MCF 10A (cell line): Measurements from ENCODE around the gene RBBP6. TPM values are rescaled to one million over a fixed set of nuclear protein-coding genes. Genes with fewer than 3 reads are reported as not detected.

Source experiments
- BruUV-seq: library from RNA; stranded (reverse); fragments of 400-500 nt; replicated peaks from 2 replicates; lab custom pipeline; 2021; lab: Mats Ljungman, UMichigan
- CTCF ChIA-PET: fragments of 300-600 bp; sonication (Branson Sonifier 250); formaldehyde crosslinking; extraction: SDS; loops from one replicate; lab custom pipeline; 2021; ENCODE audit warnings: antibody characterized with exemption, inconsistent platforms; lab: Yijun Ruan, JAX
- POLR2A ChIA-PET: fragments of 300-600, 350-650 bp; sonication (Branson Sonifier 250); formaldehyde crosslinking; extraction: SDS; loops from one replicate; lab custom pipeline; 2020; ENCODE audit warnings: antibody characterized with exemption, inconsistent platforms; lab: Yijun Ruan, JAX
- DNase-seq: peaks from one replicate; pipeline ENCODE4 v3.0.0-alpha.2; 2018; ENCODE audit not compliant: unreplicated experiment
- H3K27ac Mint-ChIP-seq: one replicate; pipeline ENCODE4 v1.8.0; 2022; ENCODE audit warnings: mild to moderate bottlenecking, low read depth, mixed read lengths; ENCODE audit not compliant: unreplicated experiment
- H3K27me3 Mint-ChIP-seq: one replicate; pipeline ENCODE4 v1.8.0; 2022; ENCODE audit warnings: mixed read lengths; ENCODE audit not compliant: insufficient read depth, unreplicated experiment
- H3K36me3 Mint-ChIP-seq: one replicate; pipeline ENCODE4 v1.8.0; 2022; ENCODE audit warnings: mild to moderate bottlenecking, moderate library complexity, mixed read lengths; ENCODE audit not compliant: insufficient read depth, unreplicated experiment
- H3K4me1 Mint-ChIP-seq: one replicate; pipeline ENCODE4 v1.8.0; 2022; ENCODE audit warnings: mixed read lengths; ENCODE audit not compliant: insufficient read depth, unreplicated experiment
- H3K4me3 Mint-ChIP-seq: one replicate; pipeline ENCODE4 v1.8.0; 2022; ENCODE audit warnings: mild to moderate bottlenecking, moderate library complexity, mixed read lengths; ENCODE audit not compliant: unreplicated experiment
- H3K9me3 Mint-ChIP-seq: one replicate; pipeline ENCODE4 v1.8.0; 2022; ENCODE audit warnings: mixed read lengths; ENCODE audit not compliant: unreplicated experiment
- CTCF ChIP-seq: fragments of 200-600 bp; IDR thresholded peaks from one replicate; pipeline ENCODE4 v1.8.0; 2022; ENCODE audit warnings: antibody characterized with exemption, mild to moderate bottlenecking; ENCODE audit not compliant: unreplicated experiment
- intact Hi-C: fragments of 100-400 bp; cut with micrococcal nuclease; formaldehyde crosslinking; loops from 2 replicates; pipeline ENCODE4 v1.14.1; 2022
- total RNA-seq: library from RNA; stranded (reverse); gene quantifications from 2 replicates; pipeline ENCODE4 v1.2.3, GENCODE V29; 2022

Gene RBBP6
- total RNA-seq, 1 experiment from 2014 or later, result 50.1 TPM

- ChIA-PET CTCF (interaction anchor here (0.7 to 5.8 kb wide), 5 partner anchors 9 to 228 kb away, joined by 3 to 65 read pairs (median 3); no protein-coding TSS in a partner anchor), POLR2A (interaction anchor here (1.4 kb wide), 1 partner anchor 224 kb away, joined by 6 read pairs; no protein-coding TSS in a partner anchor)
- TF ChIP-seq CTCF, result no peak
- Mint-ChIP-seq H3K36me3 (peaks cover 17% of the 10 kb centered on the region), H3K4me3 (no peak overlapping the region), H3K27me3 (no peaks in the 10 kb centered on the region), H3K27ac (no peak overlapping the region), H3K9me3 (peaks cover 4% of the 10 kb centered on the region), H3K4me1 (peaks cover 6% of the 10 kb centered on the region)
- no TSS peak for BruUV-seq
- no peak for DNase-seq
- intact Hi-C loops, result no loop called here
Measured at GRCh38 chr16:24577167-24577566, 37.8 kb downstream of the RBBP6 start.

- BruUV-seq, result no TSS peak
- peaks cover 10% of the 10 kb centered on the region for H3K4me1 Mint-ChIP-seq
- H3K4me3 Mint-ChIP-seq, result no peak overlapping the region
- TF ChIP-seq CTCF, result peak; percentile 59
- peak; percentile 35 for DNase-seq
- peak overlapping the region; percentile 27 for H3K27ac Mint-ChIP-seq
- H3K36me3 Mint-ChIP-seq, result peaks cover 7% of the 10 kb centered on the region
- CTCF ChIA-PET, result interaction anchor here (0.6 to 5.8 kb wide), 29 partner anchors 8 to 1425 kb away, joined by 3 to 65 read pairs (median 3); no protein-coding TSS in a partner anchor
- intact Hi-C loops, result loop anchor here (1.0 to 10.0 kb wide), 3 partner anchors 109 to 220 kb away; no protein-coding TSS in a partner anchor
- H3K9me3 Mint-ChIP-seq, result no peaks in the 10 kb centered on the region
- no peaks in the 10 kb centered on the region for H3K27me3 Mint-ChIP-seq
- POLR2A ChIA-PET, result interaction anchor here (0.9 to 1.9 kb wide), 5 partner anchors 14 to 210 kb away, joined by 3 to 7 read pairs (median 3); no protein-coding TSS in a partner anchor
Measured at GRCh38 chr16:24580665-24581064, 41.3 kb downstream of the RBBP6 start.

- POLR2A ChIA-PET, result no interaction called here
- CTCF ChIA-PET, result interaction anchor here (1.5 kb wide), 1 partner anchor 217 kb away, joined by 4 read pairs; no protein-coding TSS in a partner anchor
- TF ChIP-seq CTCF, result no peak
- intact Hi-C loops, result loop anchor here (10.0 kb wide), 1 partner anchor 191 kb away; no protein-coding TSS in a partner anchor
- H3K27me3 Mint-ChIP-seq, result no peaks in the 10 kb centered on the region
- H3K9me3 Mint-ChIP-seq, result no peaks in the 10 kb centered on the region
- peaks cover 7% of the 10 kb centered on the region for H3K36me3 Mint-ChIP-seq
- no TSS peak for BruUV-seq
- H3K4me3 Mint-ChIP-seq, result no peak overlapping the region
- no peak overlapping the region for H3K27ac Mint-ChIP-seq
- peaks cover 18% of the 10 kb centered on the region for H3K4me1 Mint-ChIP-seq
- DNase-seq, result no peak
Measured at GRCh38 chr16:24583494-24583893, 44.1 kb downstream of the RBBP6 start.

GRCh38 chr16:24589997-24590396 lies 50.6 kb downstream of the RBBP6 start:
- H3K27me3 Mint-ChIP-seq, result no peaks in the 10 kb centered on the region
- H3K27ac Mint-ChIP-seq, result no peak overlapping the region
- no peak for TF ChIP-seq CTCF
- peaks cover 16% of the 10 kb centered on the region for H3K4me1 Mint-ChIP-seq
- ChIA-PET CTCF (interaction anchor here (0.6 kb wide), 1 partner anchor 854 kb away, joined by 4 read pairs; no protein-coding TSS in a partner anchor), POLR2A (no interaction called here)
- no peaks in the 10 kb centered on the region for H3K9me3 Mint-ChIP-seq
- intact Hi-C loops, result loop anchor here (10.0 kb wide), 1 partner anchor 185 kb away; no protein-coding TSS in a partner anchor
- H3K36me3 Mint-ChIP-seq, result no peaks in the 10 kb centered on the region
- BruUV-seq, result no TSS peak
- H3K4me3 Mint-ChIP-seq, result no peak overlapping the region
- no peak for DNase-seq
